Measurements from ENCODE around the gene ARHGAP21. TPM values are rescaled to one million over a fixed set of nuclear protein-coding genes. Genes with fewer than 3 reads are reported as not detected.
"Not testable (repeated sequence)": the region's sequence is repeated elsewhere in the genome, so short reads cannot be mapped to it uniquely, and the experiment has no call there.

ARHGAP21 gene
- polyA plus RNA-seq, 3 donors from 2014 or later: 0.43 to 4.4 (median 3.1) TPM

- no peaks in the 10 kb centered on the region for H3K4me1 Mint-ChIP-seq
- no peak overlapping the region for H3K4me3 Mint-ChIP-seq
- H3K27me3 Mint-ChIP-seq (ENCODE audit: low read depth in 3 of 3): peaks cover 0 to 4% (median 0%) of the 10 kb centered on the region in 3 donors
- H3K27ac Mint-ChIP-seq: no peak overlapping the region
- H3K36me3 Mint-ChIP-seq: no peaks in the 10 kb centered on the region
- no peaks in the 10 kb centered on the region for H3K9me3 Mint-ChIP-seq
- DNase-seq: no peak
These were observed 13.3 kb upstream of the ARHGAP21 start for GRCh38 chr10:24737001-24737400.

- Mint-ChIP-seq H3K9me3 (no peaks in the 10 kb centered on the region), H3K27ac (no peak overlapping the region), H3K4me1 (no peaks in the 10 kb centered on the region), H3K27me3 (ENCODE audit: low read depth in 3 of 3) (peaks cover 0 to 5% (median 4%) of the 10 kb centered on the region in 3 donors), H3K4me3 (no peak overlapping the region), H3K36me3 (peaks cover 0 to 4% (median 0%) of the 10 kb centered on the region in 3 donors)
- DNase-seq: no peak
These were observed 8.3 kb upstream of the ARHGAP21 start for GRCh38 chr10:24731942-24732341.

GRCh38 chr10:24730811-24731210 lies 7.1 kb upstream of the ARHGAP21 start:
- Mint-ChIP-seq H3K4me1 (no peaks in the 10 kb centered on the region), H3K27me3 (ENCODE audit: low read depth in 3 of 3) (peaks cover 0 to 5% (median under 1%) of the 10 kb centered on the region in 3 donors), H3K4me3 (no peak overlapping the region), H3K36me3 (peaks cover 0 to 4% (median 0%) of the 10 kb centered on the region in 3 donors), H3K9me3 (no peaks in the 10 kb centered on the region), H3K27ac (no peak overlapping the region)
- no peak for DNase-seq

- Mint-ChIP-seq H3K9me3 (no peaks in the 10 kb centered on the region), H3K27me3 (ENCODE audit: low read depth in 3 of 3) (peaks cover 0 to 11% (median 5%) of the 10 kb centered on the region in 3 donors), H3K36me3 (peaks cover 0 to 4% (median 0%) of the 10 kb centered on the region in 3 donors), H3K4me3 (no peak overlapping the region), H3K27ac (no peak overlapping the region), H3K4me1 (peaks cover 5 to 8% of the 10 kb centered on the region in 2 donors)
- DNase-seq: no peak
These were observed 4.1 kb upstream of the ARHGAP21 start for GRCh38 chr10:24727786-24728185.

GRCh38 chr10:24726626-24727025 lies 2.9 kb upstream of the ARHGAP21 start:
- Mint-ChIP-seq H3K36me3 (peaks cover 0 to 4% (median 0%) of the 10 kb centered on the region in 3 donors), H3K4me3 (no peak overlapping the region), H3K4me1 (peaks cover 13 to 17% of the 10 kb centered on the region in 2 donors), H3K27me3 (ENCODE audit: low read depth in 3 of 3) (peaks cover 0 to 15% (median 5%) of the 10 kb centered on the region in 3 donors), H3K27ac (no peak overlapping the region), H3K9me3 (no peaks in the 10 kb centered on the region)
- DNase-seq: no peak

- not testable (repeated sequence) for DNase-seq, H3K9me3 Mint-ChIP-seq, H3K36me3 Mint-ChIP-seq
- H3K27ac Mint-ChIP-seq: peak overlapping the region in 2 of 6 donors; percentile 43 to 45
- peaks cover 18 to 23% of the 10 kb centered on the region in 2 donors for H3K4me1 Mint-ChIP-seq
- H3K4me3 Mint-ChIP-seq: peak overlapping the region in 1 of 5 donors; percentile 89
- H3K27me3 Mint-ChIP-seq (ENCODE audit: low read depth in 3 of 3): peaks cover 0 to 15% (median 5%) of the 10 kb centered on the region in 3 donors
These were observed 2.3 kb upstream of the ARHGAP21 start for GRCh38 chr10:24726029-24726428.

DNA sequence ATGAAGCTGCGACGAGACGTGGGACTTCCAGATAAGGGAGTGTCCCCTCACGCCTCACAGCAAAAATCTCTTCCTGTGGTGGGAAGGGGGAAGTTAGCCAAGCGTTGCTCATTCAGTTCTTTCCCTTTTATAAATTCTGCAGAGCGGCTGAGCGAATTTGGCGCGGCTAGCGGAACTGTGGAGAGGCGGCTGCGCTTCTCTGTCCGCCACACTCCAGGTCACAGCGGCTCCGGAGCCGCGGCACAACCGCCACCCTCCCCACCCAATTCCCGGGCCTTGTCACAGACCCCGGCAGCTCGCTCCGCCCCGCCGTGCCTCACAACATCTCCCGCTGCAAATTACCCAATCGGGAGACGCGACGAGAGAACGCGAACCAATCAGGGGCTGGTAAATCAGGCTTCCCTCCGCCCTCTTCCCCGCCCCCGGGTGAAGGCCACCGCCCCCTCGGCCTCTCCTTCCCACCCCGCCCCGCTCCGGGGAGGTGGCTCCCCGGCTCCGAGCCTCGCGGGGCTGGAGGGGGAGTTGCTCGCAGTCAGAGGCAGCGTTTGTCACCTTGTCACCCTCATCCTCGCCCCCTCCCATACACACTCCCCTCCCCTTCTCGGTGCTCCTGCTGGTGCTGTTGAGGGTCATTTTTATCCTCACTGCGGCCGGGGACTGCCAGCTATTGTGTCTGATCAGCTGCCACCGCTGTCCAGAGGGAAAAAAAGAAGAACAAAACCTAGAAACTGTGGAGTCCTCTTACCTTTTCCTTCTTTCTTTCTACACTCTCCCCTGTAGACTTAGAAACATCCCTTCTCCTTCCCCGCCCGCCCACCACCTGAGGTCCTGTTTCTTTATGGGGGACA lies 918 bp upstream of the ARHGAP21 start:
- Mint-ChIP-seq H3K9me3 (no peaks in the 10 kb centered on the region), H3K36me3 (peaks cover 0 to 4% (median 0%) of the 10 kb centered on the region in 3 donors), H3K27me3 (ENCODE audit: low read depth in 3 of 3) (peaks cover 0 to 15% (median 5%) of the 10 kb centered on the region in 3 donors), H3K27ac (peak overlapping the region; percentile 83 to 92 (median 86)), H3K4me1 (peaks cover 26 to 30% of the 10 kb centered on the region in 2 donors), H3K4me3 (peak overlapping the region; percentile 89 to 95 (median 94))
- DNase-seq: peak; percentile 94 to 95 (median 94)

GRCh38 chr10:24723386-24723787 lies 300 bp downstream of the ARHGAP21 start:
- peak; percentile 34 to 42 (median 35) for DNase-seq
- Mint-ChIP-seq H3K27ac (no peak overlapping the region), H3K4me3 (peak overlapping the region in 3 of 5 donors; percentile 40 to 65 (median 64)), H3K36me3 (no peaks in the 10 kb centered on the region), H3K27me3 (ENCODE audit: low read depth in 3 of 3) (peaks cover 0 to 10% (median 5%) of the 10 kb centered on the region in 3 donors), H3K9me3 (no peaks in the 10 kb centered on the region), H3K4me1 (peaks cover 28 to 30% of the 10 kb centered on the region in 2 donors)

DNA sequence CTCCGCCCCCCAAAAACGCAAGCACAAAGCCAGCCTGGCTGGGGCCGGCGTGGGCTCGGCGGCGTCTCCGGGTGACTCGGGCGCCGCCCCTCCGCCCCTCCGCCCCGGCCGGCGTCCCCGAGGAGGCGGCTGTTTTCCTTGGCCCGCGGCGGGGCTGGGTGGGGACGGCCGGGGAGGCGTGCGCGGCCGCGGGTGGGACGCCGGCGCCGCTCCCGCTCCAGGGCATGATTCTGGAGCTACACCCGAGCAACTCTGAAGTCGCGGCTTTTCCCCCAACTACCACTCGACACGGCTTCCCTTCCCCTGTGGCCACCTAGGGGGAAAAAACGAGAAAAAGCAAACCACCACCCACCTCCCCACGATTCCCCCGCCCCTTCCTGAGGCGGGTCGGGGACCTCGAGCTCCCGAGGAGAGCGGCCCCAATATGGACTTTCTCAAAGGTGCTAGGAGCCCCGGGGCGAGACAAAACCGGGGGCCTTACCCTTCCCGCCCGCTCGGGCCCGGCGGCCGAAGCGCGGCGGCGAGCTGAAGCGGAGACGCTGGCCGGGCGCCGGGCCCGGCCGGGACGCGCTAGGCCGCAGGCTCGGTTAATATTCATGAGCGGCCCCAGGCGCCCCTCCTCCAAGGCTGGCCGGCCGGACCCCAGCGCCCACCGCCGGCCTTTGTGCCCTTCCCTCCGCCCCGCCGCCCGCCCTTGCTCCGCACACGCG lies 856 bp downstream of the ARHGAP21 start:
- H3K27ac Mint-ChIP-seq: peak overlapping the region; percentile 55 to 92 (median 86)
- peak; percentile 47 to 50 (median 49) for DNase-seq
- peaks cover 0 to 10% (median 5%) of the 10 kb centered on the region in 3 donors for H3K27me3 Mint-ChIP-seq (ENCODE audit: low read depth in 3 of 3)
- H3K36me3 Mint-ChIP-seq: no peaks in the 10 kb centered on the region
- H3K9me3 Mint-ChIP-seq: no peaks in the 10 kb centered on the region
- peaks cover 28 to 30% of the 10 kb centered on the region in 2 donors for H3K4me1 Mint-ChIP-seq
- peak overlapping the region; percentile 89 to 95 (median 94) for H3K4me3 Mint-ChIP-seq

GRCh38 chr10:24722131-24722675 lies 1.5 kb downstream of the ARHGAP21 start:
- H3K4me1 Mint-ChIP-seq: peaks cover 28 to 30% of the 10 kb centered on the region in 2 donors
- H3K9me3 Mint-ChIP-seq: no peaks in the 10 kb centered on the region
- H3K36me3 Mint-ChIP-seq: no peaks in the 10 kb centered on the region
- H3K4me3 Mint-ChIP-seq: peak overlapping the region; percentile 89 to 94 (median 92)
- peak overlapping the region; percentile 55 to 92 (median 81) for H3K27ac Mint-ChIP-seq
- H3K27me3 Mint-ChIP-seq (ENCODE audit: low read depth in 3 of 3): peaks cover 0 to 10% (median 5%) of the 10 kb centered on the region in 3 donors
- DNase-seq: no peak

GRCh38 chr10:24721229-24722106 lies 2.2 kb downstream of the ARHGAP21 start:
- H3K27ac Mint-ChIP-seq: peak overlapping the region in 5 of 6 donors; percentile 35 to 92 (median 60)
- H3K4me3 Mint-ChIP-seq: peak overlapping the region; percentile 89 to 94 (median 92)
- H3K4me1 Mint-ChIP-seq: peaks cover 28 to 30% of the 10 kb centered on the region in 2 donors
- H3K9me3 Mint-ChIP-seq: no peaks in the 10 kb centered on the region
- DNase-seq: no peak
- H3K36me3 Mint-ChIP-seq: no peaks in the 10 kb centered on the region
- peaks cover 0 to 10% (median 5%) of the 10 kb centered on the region in 3 donors for H3K27me3 Mint-ChIP-seq (ENCODE audit: low read depth in 3 of 3)

- DNase-seq: no peak
- Mint-ChIP-seq H3K4me1 (peaks cover 24 to 27% of the 10 kb centered on the region in 2 donors), H3K36me3 (no peaks in the 10 kb centered on the region), H3K9me3 (no peaks in the 10 kb centered on the region), H3K27ac (no peak overlapping the region), H3K27me3 (ENCODE audit: low read depth in 3 of 3) (peaks cover 0 to 10% (median 5%) of the 10 kb centered on the region in 3 donors), H3K4me3 (no peak overlapping the region)
These were observed 3.6 kb downstream of the ARHGAP21 start for GRCh38 chr10:24720096-24720495.

All from immature natural killer cell (primary cell).